HG03097 (cell line): ENCODE measurements around the gene RB1.
A peak's percentile ranks its signal among the peaks of the same experiment; 100 is the strongest.
"Not testable (repeated sequence)": the region's sequence is repeated elsewhere in the genome, so short reads cannot be mapped to it uniquely, and the experiment has no call there.

Experiments
- ATAC-seq: cut with Tn5 transposase; IDR thresholded peaks from one replicate; pipeline ENCODE4 v1.9.1; 2021; ENCODE audit not compliant: unreplicated experiment, low FRiP score

Gene RB1

DNA sequence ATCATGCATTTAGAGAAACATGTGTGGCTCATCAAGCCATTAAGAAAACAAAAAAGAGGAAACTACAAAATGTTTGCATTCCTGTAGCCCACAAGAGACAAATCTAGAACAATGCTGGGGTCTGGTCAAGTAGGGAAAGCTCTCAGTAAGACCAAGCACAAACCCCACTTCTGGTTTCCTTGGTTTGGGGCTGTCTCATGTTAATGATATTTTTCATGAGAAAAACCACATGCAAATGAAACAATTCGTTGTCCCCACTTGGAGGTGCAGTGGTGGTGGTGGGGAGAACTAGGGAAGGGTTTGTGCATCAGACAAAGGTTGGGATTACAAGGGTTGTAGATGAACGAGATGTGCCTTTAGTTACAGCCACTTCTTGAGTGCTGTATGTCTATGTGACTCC lies 7.0 kb upstream of the RB1 start:
- ATAC-seq: no peak

DNA sequence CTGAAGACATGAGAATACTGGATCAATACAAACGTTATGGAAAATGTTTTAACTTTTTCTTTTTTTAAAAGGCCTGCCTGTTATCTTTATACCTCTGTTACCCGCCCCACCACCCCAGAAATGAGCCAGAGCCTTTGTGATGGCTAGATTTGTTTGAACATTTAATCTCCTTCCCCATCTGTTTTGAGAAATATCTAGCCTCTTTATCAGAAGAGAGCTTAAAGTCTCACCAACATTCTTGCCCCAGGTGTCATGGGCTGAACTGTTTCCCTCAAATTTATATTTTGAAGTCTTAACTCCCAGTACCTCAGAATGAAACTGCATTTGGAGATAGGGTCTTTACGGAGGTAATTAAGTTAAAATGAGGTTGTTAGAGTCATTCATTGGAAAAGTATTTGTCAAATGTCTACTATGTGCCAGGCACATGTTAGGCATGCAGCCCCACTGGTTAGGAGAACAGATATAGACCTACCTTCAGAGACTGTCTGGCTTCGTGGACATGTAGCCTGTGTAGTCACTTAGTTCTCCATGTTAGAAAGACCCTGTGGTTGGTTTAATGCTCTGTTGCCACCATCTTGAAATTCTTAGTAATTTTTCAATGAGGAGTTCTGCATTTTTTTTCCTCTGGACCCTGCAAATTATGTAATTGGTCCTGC lies 6.3 kb upstream of the RB1 start:
- no peak for ATAC-seq

DNA sequence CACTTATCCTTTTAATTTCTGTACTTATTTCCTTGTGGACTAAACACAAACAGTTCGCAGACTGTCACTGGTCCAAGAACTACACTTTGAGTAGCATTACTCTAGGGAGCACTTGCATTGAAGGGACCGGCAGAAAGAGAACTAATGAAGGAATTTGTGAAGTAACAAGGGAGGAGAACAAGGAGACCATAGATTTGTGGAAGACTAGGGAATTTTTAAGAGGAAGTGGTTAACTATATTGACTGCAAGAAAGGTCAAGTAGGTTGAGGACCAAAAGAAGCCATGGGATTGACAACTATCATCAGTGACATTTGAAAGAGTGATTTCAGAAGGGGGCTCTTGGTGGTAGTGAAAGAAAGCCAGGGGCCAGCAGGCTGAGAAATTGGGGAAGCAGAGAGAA lies 4.0 kb upstream of the RB1 start:
- no peak for ATAC-seq

DNA sequence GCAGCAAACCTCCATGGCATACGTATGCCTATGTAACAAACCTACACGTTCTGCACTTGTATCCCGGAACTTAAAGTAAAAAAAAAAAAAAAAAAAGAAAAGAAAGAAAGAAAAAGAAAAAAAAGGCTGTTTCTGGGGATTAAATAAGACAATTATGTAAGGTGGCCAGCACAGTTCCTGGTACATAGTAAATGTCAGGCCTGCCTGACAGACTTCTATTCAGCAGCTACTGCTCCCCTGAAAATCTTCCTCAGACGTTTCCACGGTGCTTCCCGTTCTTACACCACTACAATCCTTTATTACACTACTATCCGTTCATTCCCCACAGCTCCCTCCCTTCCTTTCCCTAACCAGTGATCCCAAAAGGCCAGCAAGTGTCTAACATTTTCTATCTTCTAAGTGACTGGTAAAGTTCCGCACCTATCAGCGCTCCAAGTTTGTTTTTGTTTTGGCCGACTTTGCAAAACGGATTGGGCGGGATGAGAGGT lies 636 bp upstream of the RB1 start:
- ATAC-seq: no peak

DNA sequence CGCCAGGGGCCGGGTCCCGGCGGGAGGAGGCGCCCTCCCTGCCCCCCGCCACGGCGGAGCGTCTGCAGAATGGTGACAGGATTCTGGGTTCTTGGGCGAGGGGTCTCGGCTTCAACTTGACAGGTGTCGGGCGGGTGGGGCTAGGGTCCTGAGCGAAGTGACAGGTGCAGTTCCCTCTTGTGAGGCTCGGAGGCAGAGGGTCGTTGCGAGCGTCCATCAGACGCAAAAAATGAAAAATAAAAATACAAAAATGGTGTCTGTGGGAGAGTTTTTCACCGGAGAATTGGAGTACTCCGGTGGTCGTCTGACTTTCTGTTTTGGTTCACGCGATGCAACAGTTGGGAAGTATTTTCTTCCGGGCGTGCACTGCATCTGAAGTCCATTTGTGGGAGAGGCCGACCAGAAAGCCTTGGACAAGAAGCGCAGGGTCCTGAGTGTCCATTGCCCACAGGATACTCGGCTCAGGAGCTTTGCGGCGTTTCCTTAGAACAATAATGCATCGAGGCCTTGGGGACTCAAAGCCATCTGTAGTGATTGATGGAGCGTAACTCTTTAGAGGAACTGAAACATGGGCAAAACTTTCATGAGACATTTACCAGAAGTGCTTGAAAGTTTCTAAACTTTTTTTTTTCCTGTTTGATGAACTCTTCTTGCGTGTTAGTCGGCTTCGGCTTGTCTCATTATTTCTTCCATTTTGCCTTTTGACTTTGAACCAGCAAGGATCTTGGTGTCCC lies 759 bp downstream of the RB1 start:
- ATAC-seq: peak; percentile 61

GRCh38 chr13:48311223-48311622 lies 7.7 kb downstream of the RB1 start:
- ATAC-seq: no peak

GRCh38 chr13:48315969-48316650 lies 12.6 kb downstream of the RB1 start:
- ATAC-seq: no peak

- no peak for ATAC-seq
Observed at GRCh38 chr13:48316826-48317510, 13.4 kb downstream of the RB1 start.

DNA sequence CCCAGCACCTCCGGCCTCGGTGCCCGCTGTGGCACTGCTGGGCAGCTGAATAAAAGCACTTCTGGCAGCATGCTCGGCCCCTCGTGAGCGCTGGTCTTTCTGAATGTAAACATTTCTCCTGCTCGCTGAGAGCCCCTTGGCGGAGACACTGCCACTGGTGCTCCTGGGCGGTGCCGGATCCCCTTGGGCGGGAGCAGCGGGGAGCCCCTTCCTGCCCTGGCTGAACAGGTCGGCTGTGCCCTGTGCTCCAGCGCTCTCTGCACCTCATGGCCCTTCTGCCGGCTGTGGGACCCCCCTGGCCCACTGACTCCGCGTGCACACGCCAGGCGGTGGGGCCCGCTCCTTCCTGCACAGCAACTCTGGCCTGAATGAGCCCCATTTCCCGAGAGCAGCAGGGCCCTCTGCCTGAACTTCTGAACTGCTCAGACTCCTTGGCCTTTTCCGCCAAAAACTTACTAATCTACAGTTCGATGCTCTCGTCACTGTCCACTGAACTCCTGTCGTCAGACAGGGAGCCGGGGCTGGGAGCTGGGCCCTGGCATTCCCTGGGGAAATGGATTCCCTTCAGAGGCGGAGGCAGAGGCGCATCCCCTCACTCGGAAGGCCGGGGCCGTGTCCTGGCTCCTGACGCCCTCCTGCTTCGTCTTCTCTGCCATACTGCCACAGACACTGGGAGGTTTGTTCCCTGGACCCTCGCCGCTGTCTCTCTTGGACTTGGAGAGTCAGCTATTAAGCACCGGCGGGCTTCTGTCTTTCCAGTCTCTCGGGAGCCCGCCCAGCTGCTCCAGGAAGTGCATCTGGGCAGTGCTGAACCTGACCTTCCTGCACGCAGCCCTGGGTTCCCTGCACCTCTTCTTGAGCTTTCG lies 14.2 kb downstream of the RB1 start:
- no peak for ATAC-seq

DNA sequence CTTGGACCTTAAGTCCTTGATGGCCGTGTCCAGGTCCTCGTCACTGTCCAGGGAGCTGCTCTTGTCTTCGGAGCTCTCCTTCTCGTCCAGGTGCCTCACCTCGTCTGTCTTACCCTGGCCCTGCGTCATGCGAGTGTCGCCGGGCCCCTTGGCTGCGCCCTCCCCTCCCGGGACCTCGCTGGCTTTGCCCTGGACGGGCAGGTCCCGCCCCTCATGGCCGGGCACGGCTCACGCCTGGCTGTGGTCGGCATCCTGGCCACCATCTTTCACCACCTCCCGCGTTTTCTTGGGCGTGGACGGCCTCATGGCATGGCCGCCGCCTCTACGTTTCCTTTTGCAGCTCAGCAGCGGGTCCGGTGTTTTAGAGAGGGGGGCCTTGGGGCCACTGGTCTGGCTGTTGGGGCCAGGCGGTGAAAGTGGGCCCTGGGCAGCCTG lies 14.8 kb downstream of the RB1 start:
- no peak for ATAC-seq

- no peak for ATAC-seq
Observed at GRCh38 chr13:48318821-48319511, 15.4 kb downstream of the RB1 start.

GRCh38 chr13:48319531-48320398 lies 16.2 kb downstream of the RB1 start:
- ATAC-seq: no peak

DNA sequence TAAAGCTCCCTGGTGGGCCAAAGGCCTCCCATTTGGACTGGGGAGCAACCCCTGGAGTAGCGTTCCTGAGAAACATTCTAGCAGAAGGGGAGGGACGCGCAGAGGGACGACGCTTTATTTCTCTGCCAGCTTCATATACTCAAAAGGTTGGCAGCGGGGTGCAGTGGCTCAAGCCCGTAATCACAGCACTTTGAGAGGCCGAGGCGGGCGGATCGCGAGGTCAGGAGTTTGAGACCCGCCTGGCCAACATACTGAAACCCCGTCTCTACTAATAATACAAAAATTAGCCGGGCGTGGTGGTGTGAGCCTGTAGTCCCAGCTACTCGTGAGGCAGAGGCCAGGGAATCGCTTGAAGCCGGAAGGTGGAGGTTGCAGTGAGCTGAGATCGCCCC lies 16.8 kb downstream of the RB1 start:
- ATAC-seq: no peak

DNA sequence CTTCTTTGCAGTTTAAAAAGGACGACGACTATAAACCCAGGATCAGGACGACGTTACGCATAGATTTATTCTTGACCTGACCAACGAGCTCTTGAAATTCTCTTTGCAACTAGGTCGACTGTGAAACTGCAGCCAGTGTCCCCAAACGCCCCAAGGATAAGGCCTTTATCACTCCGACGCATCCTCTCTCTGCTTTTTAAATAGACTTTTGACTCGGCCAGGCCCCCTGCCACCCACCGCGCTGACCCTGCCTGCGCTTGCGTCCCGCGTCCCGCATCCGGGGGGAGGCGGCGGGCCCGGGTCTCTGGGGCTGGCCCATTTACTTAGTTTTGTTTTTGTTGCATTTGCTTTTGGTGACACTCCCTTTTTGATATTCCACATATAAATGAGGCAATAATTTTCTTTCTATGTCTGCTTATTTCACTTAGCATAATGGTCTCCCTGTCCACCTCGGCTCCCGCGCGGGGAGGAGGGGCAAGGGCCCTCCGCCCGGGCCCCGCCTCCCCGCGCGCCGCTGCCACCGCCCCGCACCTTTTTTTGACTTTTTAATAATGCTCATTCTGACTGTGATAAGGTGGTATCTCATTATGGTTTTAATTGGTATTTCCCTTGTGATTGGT lies 17.4 kb downstream of the RB1 start:
- no peak for ATAC-seq

- ATAC-seq: no peak
Observed at GRCh38 chr13:48322294-48322693, 18.7 kb downstream of the RB1 start.

DNA sequence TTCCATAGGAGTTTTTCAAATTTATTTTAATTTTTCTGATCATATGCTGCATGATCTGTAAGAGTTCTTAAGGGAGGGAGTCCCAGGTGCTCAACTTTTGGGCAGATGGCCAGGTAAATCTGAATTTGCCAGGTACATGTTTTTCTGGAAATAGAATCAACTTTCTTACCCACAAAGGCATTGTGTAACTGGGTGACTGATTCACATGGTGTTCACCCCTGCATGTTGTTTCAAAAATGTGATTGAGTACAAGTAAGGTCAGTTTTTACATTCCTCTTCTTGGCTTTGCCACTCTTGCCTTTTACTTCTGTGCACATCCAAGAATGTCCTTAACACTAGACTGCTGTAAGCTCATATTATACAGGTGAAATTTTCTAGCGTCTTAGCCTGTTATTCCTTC lies 30.4 kb downstream of the RB1 start:
- ATAC-seq: no peak

- no peak for ATAC-seq
Observed at GRCh38 chr13:48334534-48335127, 31.1 kb downstream of the RB1 start.

DNA sequence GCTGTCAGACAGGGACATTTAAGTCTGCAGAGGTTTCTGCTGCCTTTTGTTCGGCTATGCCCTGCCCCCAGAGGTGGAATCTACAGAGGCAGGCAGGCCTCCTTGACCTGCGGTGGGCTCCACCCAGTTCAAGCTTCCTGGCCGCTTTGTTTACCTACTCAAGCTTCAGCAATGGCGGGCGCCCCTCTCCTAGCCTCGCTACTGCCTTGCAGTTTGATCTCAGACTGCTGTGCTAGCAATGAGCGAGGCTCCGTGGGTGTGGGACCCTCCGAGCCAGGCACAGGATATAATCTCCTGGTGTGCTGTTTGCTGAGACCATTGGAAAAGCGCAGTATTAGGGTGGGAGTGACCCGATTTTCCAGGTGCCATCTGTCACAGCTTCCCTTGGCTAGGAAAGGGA lies 35.6 kb downstream of the RB1 start:
- ATAC-seq: not testable (repeated sequence)
